GM12892 (cell line): ENCODE results near the gene CACNG4.

Experiments
- POLR2A ChIP-seq: IDR thresholded peaks from 2 replicates; pipeline ENCODE4 v1.6.1; 2011; ENCODE audit warnings: low read depth, low read length, control low read depth
- POLR2AphosphoS5 ChIP-seq: IDR thresholded peaks from 2 replicates; pipeline ENCODE4 v1.6.1; 2011; ENCODE audit warnings: low read depth, low read length, control low read depth
- TAF1 ChIP-seq: IDR thresholded peaks from 2 replicates; pipeline ENCODE4 v1.6.1; 2011; ENCODE audit warnings: low read depth, mild to moderate bottlenecking, control low read depth, low read length, borderline replicate concordance

DNA sequence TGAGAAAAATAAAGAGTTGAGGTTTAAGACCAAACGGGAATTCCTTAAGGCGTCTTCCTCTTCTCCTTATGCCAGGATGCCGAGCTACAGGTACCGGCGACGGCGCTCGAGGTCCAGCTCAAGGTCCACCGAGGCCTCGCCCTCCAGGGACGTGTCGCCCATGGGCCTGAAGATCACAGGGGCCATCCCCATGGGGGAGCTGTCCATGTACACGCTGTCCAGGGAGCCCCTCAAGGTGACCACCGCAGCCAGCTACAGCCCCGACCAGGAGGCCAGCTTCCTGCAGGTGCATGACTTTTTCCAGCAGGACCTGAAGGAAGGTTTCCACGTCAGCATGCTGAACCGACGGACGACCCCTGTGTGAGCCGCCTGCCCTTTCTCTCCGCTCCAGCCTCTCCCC, 66.1 kb downstream of the CACNG4 start:
- no peak for TF ChIP-seq POLR2A
- TF ChIP-seq POLR2AphosphoS5 = no peak
- TF ChIP-seq TAF1 = no peak
